GM23338 (cell line): Measurements from ENCODE around the gene ACBD4. TPM values are rescaled to one million over a fixed set of nuclear protein-coding genes. Genes with fewer than 3 reads are reported as not detected.
A peak's percentile ranks its signal among the peaks of the same experiment; 100 is the strongest.

Experiments used
- ATAC-seq: fragments of 200-7000 bp; cut with Tn5 transposase; 3 replicates; pipeline ENCODE4 v1.9.1; 2020
- DNase-seq: peaks from one replicate; pipeline ENCODE4 v3.0.0-alpha.2; 2015; ENCODE audit warnings: low spot score
- H2AFZ ChIP-seq: fragments of 200-600 bp; sonication (generic); 2 replicates; pipeline ENCODE4 v1.8.0; 2016; ENCODE audit warnings: antibody characterized with exemption, mild to moderate bottlenecking, moderate library complexity
- H3F3A ChIP-seq: fragments of 200-600 bp; sonication (generic); replicated peaks from 2 replicates; pipeline ENCODE4 v1.8.0; 2017; ENCODE audit warnings: antibody characterized with exemption, mixed run types, low read depth
- H3K27ac ChIP-seq: fragments of 200-600 bp; sonication (generic); 2 replicates; pipeline ENCODE4 v1.6.1; 2016; ENCODE audit warnings: low read depth
- H3K27me3 ChIP-seq: fragments of 200-600 bp; sonication (generic); 2 replicates; pipeline ENCODE4 v1.8.0; 2016; ENCODE audit warnings: mild to moderate bottlenecking, mixed run types, moderate library complexity; ENCODE audit not compliant: insufficient read depth
- H3K36me3 ChIP-seq: fragments of 200-600 bp; sonication (generic); 2 replicates; pipeline ENCODE4 v1.8.0; 2016; ENCODE audit warnings: mild to moderate bottlenecking; ENCODE audit not compliant: insufficient read depth
- H3K4me1 ChIP-seq: fragments of 200-600 bp; sonication (generic); 2 replicates; pipeline ENCODE4 v1.8.0; 2016; ENCODE audit warnings: mild to moderate bottlenecking, moderate library complexity; ENCODE audit not compliant: insufficient read depth
- H3K4me2 ChIP-seq: fragments of 200-600 bp; sonication (generic); 2 replicates; pipeline ENCODE4 v1.7.1; 2017; ENCODE audit warnings: mixed run types
- H3K4me3 ChIP-seq: fragments of 200-600 bp; sonication (generic); 2 replicates; pipeline ENCODE4 v1.6.1; 2016; ENCODE audit warnings: mixed run types
- H3K79me2 ChIP-seq: fragments of 200-600 bp; sonication (generic); replicated peaks from 2 replicates; pipeline ENCODE4 v1.8.0; 2017; ENCODE audit warnings: mild to moderate bottlenecking; ENCODE audit not compliant: insufficient read depth
- H3K9me2 ChIP-seq: fragments of 200-600 bp; sonication (generic); 2 replicates; pipeline ENCODE4 v1.8.0; 2017; ENCODE audit not compliant: insufficient read depth
- H4K20me1 ChIP-seq: fragments of 200-600 bp; sonication (generic); replicated peaks from 2 replicates; pipeline ENCODE4 v1.8.0; 2017; ENCODE audit warnings: mild to moderate bottlenecking; ENCODE audit not compliant: insufficient read depth
- H3K27ac Mint-ChIP-seq: 2 replicates; pipeline ENCODE4 v1.8.0; 2020; ENCODE audit warnings: inconsistent platforms, mild to moderate bottlenecking, moderate library complexity, mixed read lengths
- H3K27me3 Mint-ChIP-seq: 3 replicates; pipeline ENCODE4 v1.8.0; 2022; ENCODE audit warnings: low read depth, mild to moderate bottlenecking, moderate library complexity, mixed read lengths, inconsistent platforms; ENCODE audit not compliant: insufficient read depth, poor library complexity
- H3K36me3 Mint-ChIP-seq: 3 replicates; pipeline ENCODE4 v1.8.0; 2021; ENCODE audit warnings: low read depth, mild to moderate bottlenecking, inconsistent platforms, moderate library complexity, mixed read lengths
- H3K4me1 Mint-ChIP-seq: 3 replicates; pipeline ENCODE4 v1.8.0; 2020; ENCODE audit warnings: mild to moderate bottlenecking, inconsistent platforms, mixed read lengths
- H3K4me3 Mint-ChIP-seq: 3 replicates; pipeline ENCODE4 v1.8.0; 2021; ENCODE audit warnings: moderate library complexity, mild to moderate bottlenecking, inconsistent platforms, mixed read lengths
- H3K9me3 Mint-ChIP-seq: 3 replicates; pipeline ENCODE4 v1.8.0; 2020; ENCODE audit warnings: moderate library complexity, mild to moderate bottlenecking, inconsistent platforms, mixed read lengths
- CTCF ChIP-seq, 2 experiments: fragments of 200-600 bp in 1 of 2; sonication (generic) in 1 of 2; conservative IDR thresholded peaks; 2 replicates each; pipeline versions ENCODE4 v1.5.1 to v1.6.1; 2016 to 2017; ENCODE audit warnings: antibody characterized with exemption in 2 of 2, low read depth in 2 of 2, mild to moderate bottlenecking in 2 of 2, moderate library complexity in 1 of 2
- ETS1 ChIP-seq: IDR thresholded peaks from 2 replicates; pipeline ENCODE4 v1.6.1; 2016; ENCODE audit warnings: antibody characterized with exemption
- EZH2 ChIP-seq: fragments of 200-600 bp; sonication (generic); IDR thresholded peaks from one replicate; pipeline ENCODE4 v1.8.0; 2017; ENCODE audit warnings: antibody characterized with exemption, mild to moderate bottlenecking, low read depth; ENCODE audit not compliant: unreplicated experiment
- EZH2phosphoT487 ChIP-seq: fragments of 200-600 bp; sonication (generic); IDR thresholded peaks from one replicate; pipeline ENCODE4 v1.8.1; 2018; ENCODE audit warnings: antibody characterized with exemption; ENCODE audit not compliant: unreplicated experiment
- JUNB ChIP-seq: IDR thresholded peaks from one replicate; pipeline ENCODE4 v1.6.1; 2016; ENCODE audit warnings: antibody characterized with exemption; ENCODE audit not compliant: unreplicated experiment
- polyA plus RNA-seq: library from polyadenylated mRNA; unstranded; fragments of >200 nt; fragmentation: Nextera tagmentation; extraction: Ambion mirVana; gene quantifications from 2 replicates; pipeline ENCODE4 v1.2.1, GENCODE V29; 2016
- total RNA-seq: library from RNA; depleted of rRNA; stranded (reverse); fragments of >200 nt; shearing (Covaris generic); gene quantifications from 2 replicates; pipeline ENCODE4 v1.2.3, GENCODE V29; 2014

The ACBD4 gene
- total and polyA plus RNA-seq, 2 experiments from 2014 or later, result 4.5 to 6.7 TPM

GRCh38 chr17:45148183-45149036 lies 12.9 kb downstream of the ACBD4 start, which contains the start of gene HEXIM1 (continued):
- TF ChIP-seq CTCF (conservative IDR thresholded peaks at IDR 0.05; ENCODE audit: low read depth in 2 of 2), result no peak
- TF ChIP-seq ETS1, result peak; percentile 91
- TF ChIP-seq EZH2, result no peak
- TF ChIP-seq JUNB, result no peak

GRCh38 chr17:45149037-45149668 lies 13.7 kb downstream of the ACBD4 start:
- peak; percentile 93 for DNase-seq
- H3K4me3 ChIP-seq, result peak overlapping the region; percentile 95
- peaks cover 33% of the 10 kb centered on the region for H3K27me3 Mint-ChIP-seq
- H4K20me1 ChIP-seq, result peaks cover 15% of the 10 kb centered on the region; the same call in 1 of the 2 replicates
- H3K4me2 ChIP-seq, result peak overlapping the region; percentile 95
- H3K27me3 ChIP-seq, result peaks cover 5% of the 10 kb centered on the region; the same call in 1 of the 2 replicates
- ATAC-seq, result peak; percentile 48
- peak; percentile 75 to 85 for TF ChIP-seq CTCF (conservative IDR thresholded peaks at IDR 0.05; ENCODE audit: low read depth in 2 of 2)
- TF ChIP-seq EZH2phosphoT487, result no peak
- H2AFZ ChIP-seq, result no peak overlapping the region
- peak overlapping the region; percentile 100 for H3K4me3 Mint-ChIP-seq
- peaks cover 25% of the 10 kb centered on the region for H3K79me2 ChIP-seq
- H3K36me3 ChIP-seq, result no peaks in the 10 kb centered on the region
- H3K36me3 Mint-ChIP-seq, result peaks cover 12% of the 10 kb centered on the region
- peaks cover 31% of the 10 kb centered on the region for H3K4me1 Mint-ChIP-seq
- peaks cover 14% of the 10 kb centered on the region for H3F3A ChIP-seq
- peak overlapping the region; percentile 70 for H3K27ac ChIP-seq
- H3K9me2 ChIP-seq, result no peaks in the 10 kb centered on the region
- peak overlapping the region; percentile 94 for H3K27ac Mint-ChIP-seq
- H3K4me1 ChIP-seq, result peaks cover 35% of the 10 kb centered on the region
- H3K9me3 Mint-ChIP-seq, result no peaks in the 10 kb centered on the region
